GM21390 (cell line): ENCODE results near the gene FAXDC2.
"Not testable (repeated sequence)": the region's sequence is repeated elsewhere in the genome, so short reads cannot be mapped to it uniquely, and the experiment has no call there.

ENCODE experiments used
- ATAC-seq: cut with Tn5 transposase; IDR thresholded peaks from one replicate; pipeline ENCODE4 v1.9.1; 2021; ENCODE audit not compliant: unreplicated experiment

Gene FAXDC2

GRCh38 chr5:154830596-154830995 is 19.8 kb downstream of the FAXDC2 start:
- no peak for ATAC-seq

DNA sequence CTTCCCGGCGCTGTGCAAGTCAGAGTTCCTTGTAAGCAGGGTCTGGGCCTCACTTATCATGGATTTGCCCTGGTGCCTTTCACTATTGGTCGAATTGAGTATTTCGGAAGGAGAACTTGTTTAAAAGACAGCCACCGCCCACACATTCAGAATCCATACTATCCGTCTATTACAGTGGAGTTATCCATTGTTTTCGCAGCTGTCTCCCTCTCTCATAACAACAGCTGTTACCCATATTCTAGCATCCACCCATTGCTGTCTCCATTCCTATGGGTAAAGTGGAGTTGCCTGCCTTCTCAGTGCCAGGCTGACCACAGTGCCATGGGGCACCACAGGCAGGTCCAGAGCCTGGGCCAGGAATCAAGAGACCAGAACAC is 20.2 kb downstream of the FAXDC2 start:
- no peak for ATAC-seq

DNA sequence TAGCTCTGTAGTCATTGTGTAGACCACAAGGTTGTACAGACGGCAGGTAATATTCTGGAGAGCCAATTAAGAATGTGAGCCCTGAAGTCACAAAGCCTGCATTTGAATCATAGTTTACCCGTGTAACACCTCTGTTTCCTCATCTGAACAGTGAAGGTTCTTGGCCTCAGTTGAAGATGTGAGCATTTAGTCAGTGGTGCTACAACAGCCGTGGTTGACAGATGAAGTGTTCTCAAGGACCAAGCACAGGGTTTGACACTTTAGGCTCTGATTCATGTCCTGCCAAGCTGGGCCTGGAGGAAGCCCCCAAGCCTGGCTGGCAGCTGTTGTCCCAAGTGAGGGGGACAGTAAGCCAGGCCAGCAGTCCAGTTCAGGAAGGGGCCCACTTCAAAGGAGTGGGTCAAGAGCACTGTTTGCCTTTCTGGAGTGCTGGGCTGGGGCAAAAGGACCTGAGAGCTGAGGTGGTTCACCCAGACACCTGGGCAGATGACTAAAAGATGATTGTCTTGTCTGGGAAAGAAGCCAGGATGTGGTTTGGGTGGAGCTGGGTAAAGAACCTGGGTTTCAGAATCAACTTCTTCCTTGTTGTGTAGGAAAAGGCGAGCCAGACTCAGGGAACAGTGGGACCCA is 20.7 kb downstream of the FAXDC2 start:
- ATAC-seq = no peak

DNA sequence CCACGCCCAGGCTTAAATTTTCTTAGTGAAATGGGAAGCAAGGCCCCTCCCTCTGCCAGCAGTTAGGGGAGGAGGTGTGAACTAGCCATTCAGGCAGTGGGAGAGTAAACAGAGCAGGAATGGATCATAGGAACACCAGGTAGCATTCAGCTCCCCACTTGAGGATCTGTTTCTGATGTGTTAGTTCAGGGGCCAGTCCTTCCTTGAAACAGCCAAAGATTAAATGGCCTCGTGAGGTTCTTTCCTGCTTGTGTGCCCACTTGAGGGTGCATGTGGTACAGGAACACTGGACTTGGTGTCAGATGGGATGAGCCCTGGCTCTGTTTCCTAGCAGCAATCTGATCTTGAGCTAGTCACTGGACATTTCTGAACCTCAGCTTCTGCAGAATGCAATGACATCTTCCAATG is 21.2 kb downstream of the FAXDC2 start:
- ATAC-seq = no peak

DNA sequence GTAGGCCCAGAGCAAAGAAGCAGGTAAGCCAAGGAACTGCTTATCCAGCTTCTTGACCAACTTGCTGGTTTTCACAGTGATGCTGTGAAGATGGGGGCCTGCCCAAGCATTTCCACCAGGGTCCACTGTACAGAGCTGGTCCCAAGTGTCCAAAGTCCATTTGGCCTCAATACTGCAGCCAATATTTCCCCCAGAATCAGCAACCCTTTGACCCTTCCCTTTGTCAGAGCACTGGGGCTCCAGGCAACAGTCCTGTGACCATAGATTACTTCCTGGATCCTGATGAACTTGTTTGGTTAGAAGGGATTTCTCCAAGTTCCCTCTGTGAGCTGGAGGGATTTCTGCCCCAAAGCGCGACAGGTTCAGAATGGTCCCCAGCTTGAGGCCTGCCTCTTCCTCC is 26.3 kb downstream of the FAXDC2 start:
- no peak for ATAC-seq

DNA sequence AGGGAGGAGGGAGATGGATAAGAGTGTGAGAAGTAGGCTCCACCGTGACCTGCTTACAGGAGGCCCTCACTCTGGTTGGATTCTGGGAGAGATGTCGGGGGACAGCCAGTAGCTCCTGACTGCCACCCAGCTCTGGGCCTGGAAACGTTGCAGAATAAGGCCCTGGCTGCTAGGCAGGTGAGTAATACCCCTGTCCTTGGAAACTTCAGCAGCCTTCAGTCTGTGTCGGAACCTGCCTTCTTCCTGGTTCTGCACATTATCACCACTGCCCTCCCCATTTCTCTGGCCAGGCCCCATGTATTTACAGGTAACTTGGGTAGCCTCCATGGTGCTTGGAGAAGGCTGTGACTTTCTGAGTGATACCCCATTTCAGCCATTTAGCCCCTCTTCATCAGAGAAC is 26.8 kb downstream of the FAXDC2 start:
- ATAC-seq = no peak

DNA sequence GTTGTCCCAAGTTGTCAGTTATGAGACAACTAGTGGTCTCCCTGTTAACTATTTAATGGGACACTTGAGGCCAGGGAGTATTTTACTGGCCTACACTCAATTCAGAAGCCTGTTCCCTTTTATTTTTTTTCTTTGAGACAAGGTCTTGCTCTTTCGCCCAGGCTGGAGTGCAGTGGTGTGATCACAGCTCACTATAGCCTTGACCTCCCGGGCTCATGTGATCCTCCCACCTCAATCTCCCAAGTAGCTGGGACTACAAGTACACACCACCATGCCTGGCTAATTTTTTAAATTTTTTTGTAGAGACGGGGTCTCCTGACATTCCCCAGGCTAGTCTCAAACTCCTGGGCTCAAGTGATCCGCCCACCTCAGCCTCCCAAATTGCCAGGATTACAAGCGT is 27.5 kb downstream of the FAXDC2 start:
- not testable (repeated sequence) for ATAC-seq

DNA sequence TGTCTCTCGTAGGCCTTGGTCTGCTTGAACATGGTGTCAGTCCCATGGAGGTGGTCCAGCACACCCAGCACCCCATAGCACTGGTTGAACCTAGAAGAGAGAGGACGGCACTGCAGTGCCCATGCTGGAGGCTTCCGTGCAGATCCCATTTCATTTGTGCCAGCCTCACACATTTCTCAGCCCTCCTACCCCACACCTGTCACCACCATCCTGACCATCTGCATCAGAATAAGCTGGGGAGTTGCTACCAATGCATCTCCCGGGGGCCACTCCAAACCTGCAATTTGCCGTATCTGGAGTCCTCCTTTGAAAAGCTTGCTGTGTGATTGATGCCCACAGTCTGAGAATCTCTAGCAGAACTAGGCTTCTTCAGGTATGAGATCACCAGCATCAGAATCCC is 30.0 kb downstream of the FAXDC2 start:
- no peak for ATAC-seq

GRCh38 chr5:154819546-154819945 is 30.9 kb downstream of the FAXDC2 start:
- ATAC-seq = no peak

- ATAC-seq = no peak
These were observed 31.8 kb downstream of the FAXDC2 start for GRCh38 chr5:154818471-154819116.

- ATAC-seq = no peak
These were observed 32.6 kb downstream of the FAXDC2 start for GRCh38 chr5:154817815-154818214.

- ATAC-seq = no peak
These were observed 33.4 kb downstream of the FAXDC2 start for GRCh38 chr5:154816891-154817492.

- no peak for ATAC-seq
These were observed 34.6 kb downstream of the FAXDC2 start for GRCh38 chr5:154815684-154816247.

- no peak for ATAC-seq
These were observed 35.4 kb downstream of the FAXDC2 start for GRCh38 chr5:154815025-154815424.

DNA sequence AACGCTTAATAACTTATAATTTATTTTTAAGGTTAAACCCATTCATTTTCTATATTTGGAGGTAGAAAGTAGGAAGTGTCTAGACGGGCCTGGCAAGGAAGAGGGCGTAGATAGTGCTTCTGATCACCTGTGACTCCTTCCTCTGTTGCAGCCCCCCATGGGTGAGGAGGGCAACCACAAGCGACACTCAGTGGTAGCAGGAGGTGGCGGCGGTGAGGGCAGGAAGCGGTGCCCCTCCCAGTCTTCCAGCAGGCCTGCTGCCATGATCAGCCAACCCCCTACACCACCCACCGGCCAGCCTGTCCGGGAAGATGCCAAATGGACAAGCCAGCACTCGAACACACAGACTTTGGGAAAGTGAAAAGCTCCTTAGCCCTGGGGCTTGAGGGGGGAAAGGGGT is 36.7 kb downstream of the FAXDC2 start:
- no peak for ATAC-seq

GRCh38 chr5:154813158-154813557 is 37.2 kb downstream of the FAXDC2 start:
- ATAC-seq = no peak

DNA sequence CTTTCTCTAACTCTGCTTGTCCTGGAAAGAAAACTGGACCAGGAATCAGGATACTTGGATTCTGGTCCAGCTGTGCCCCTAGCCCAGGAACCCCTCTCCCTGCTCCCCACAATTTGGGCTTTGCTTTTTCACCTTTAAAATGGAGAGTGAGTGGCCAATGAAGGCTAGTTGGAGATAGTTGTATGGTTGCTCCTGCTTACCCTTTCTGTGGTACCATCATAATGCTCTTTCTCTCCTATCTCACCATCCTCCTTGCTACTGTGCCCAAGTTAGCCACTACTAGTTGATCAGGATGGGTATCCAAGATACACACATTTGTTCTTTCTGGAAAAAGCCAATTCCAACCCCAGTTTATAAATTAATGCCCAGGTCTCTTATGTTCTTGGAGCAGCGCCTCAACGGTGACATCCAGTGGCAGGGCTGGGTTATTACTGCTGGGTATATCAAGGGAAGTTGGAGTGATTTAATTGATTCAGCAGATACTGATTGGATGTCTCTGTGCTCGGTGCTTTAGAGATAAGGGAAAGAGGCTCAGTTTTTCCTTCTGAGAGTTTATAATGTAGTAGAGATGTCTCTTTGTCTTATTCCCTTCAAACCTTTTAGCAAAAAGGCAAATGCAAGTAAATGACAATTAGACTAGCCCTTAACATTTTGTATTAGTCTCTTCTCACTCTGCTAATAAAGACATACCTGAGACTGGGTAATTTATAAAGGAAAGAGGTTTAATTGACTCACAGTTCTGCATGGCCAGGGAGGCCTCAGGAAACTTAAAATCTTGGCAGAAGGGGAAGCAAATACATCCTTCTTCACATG is 38.5 kb downstream of the FAXDC2 start:
- ATAC-seq = no peak

- no peak for ATAC-seq
These were observed 39.2 kb downstream of the FAXDC2 start for GRCh38 chr5:154811239-154811638.

GRCh38 chr5:154806176-154806575 is 44.2 kb downstream of the FAXDC2 start:
- no peak for ATAC-seq

DNA sequence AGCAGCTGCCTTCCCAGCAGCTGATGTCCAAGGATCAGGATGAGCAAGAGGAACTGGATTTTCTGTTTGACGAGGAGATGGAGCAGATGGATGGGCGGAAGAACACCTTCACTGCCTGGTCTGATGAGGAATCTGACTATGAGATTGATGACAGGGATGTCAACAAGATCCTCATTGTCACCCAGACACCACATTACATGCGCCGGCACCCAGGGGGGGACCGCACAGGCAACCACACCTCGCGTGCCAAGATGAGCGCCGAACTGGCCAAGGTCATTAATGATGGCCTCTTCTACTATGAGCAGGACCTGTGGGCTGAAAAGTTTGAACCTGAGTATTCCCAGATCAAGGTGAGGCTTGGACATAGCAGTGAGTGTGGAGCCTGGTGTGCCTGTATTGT is 48.4 kb downstream of the FAXDC2 start:
- ATAC-seq = no peak

GRCh38 chr5:154801083-154801482 is 49.3 kb downstream of the FAXDC2 start:
- ATAC-seq = no peak
